Right renal cortex interstitium (tissue), 3 donors: ENCODE data around the gene VAV2. TPM values are rescaled to one million over a fixed set of nuclear protein-coding genes. Genes with fewer than 3 reads are reported as not detected.

ENCODE experiments used
- DNase-seq, 3 donors: peaks; one replicate each; pipeline ENCODE4 v3.0.0-alpha.2; 2013; ENCODE audit warnings: low read depth in 3 of 3, low spot score in 2 of 3
- polyA plus RNA-seq, 3 donors: library from polyadenylated mRNA; unstranded; fragments of 120-200 nt; gene quantifications; one replicate each; pipeline ENCODE4 v1.2.1, GENCODE V29; 2013; ENCODE audit not compliant: insufficient read length in 3 of 3

The VAV2 gene
- polyA plus RNA-seq, 3 donors: 34.2 to 34.8 (median 34.8) TPM

- no peak for DNase-seq
These were observed 197.9 kb downstream of the VAV2 start for GRCh38 chr9:133794016-133794760.

DNA sequence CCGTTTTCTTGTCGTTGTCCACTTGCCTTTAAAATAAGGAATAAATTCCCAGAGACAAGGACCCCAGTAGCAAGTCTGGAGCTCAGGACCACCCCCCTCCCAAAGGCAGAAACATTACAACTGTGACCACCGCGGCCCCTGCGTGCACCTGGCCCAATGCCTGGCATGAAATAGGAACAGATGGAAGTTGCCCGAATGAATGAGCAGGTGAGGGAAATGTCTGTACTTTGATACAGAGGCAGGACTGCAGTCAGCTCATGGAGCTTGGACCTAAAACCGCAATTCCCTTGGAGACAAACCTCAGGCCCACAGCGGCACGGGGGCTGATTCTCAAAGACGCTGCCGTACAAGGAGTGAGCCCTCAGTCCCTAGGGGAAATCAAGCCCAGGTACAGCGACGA, 198.7 kb downstream of the VAV2 start:
- no peak for DNase-seq

- DNase-seq: peak in 1 of 3 donors; percentile 27
These were observed 199.2 kb downstream of the VAV2 start for GRCh38 chr9:133792721-133793470.

GRCh38 chr9:133791735-133792649, 200.1 kb downstream of the VAV2 start:
- no peak for DNase-seq

- no peak for DNase-seq
These were observed 201.1 kb downstream of the VAV2 start for GRCh38 chr9:133791069-133791468.

GRCh38 chr9:133789778-133790177, 202.3 kb downstream of the VAV2 start:
- DNase-seq: no peak

DNA sequence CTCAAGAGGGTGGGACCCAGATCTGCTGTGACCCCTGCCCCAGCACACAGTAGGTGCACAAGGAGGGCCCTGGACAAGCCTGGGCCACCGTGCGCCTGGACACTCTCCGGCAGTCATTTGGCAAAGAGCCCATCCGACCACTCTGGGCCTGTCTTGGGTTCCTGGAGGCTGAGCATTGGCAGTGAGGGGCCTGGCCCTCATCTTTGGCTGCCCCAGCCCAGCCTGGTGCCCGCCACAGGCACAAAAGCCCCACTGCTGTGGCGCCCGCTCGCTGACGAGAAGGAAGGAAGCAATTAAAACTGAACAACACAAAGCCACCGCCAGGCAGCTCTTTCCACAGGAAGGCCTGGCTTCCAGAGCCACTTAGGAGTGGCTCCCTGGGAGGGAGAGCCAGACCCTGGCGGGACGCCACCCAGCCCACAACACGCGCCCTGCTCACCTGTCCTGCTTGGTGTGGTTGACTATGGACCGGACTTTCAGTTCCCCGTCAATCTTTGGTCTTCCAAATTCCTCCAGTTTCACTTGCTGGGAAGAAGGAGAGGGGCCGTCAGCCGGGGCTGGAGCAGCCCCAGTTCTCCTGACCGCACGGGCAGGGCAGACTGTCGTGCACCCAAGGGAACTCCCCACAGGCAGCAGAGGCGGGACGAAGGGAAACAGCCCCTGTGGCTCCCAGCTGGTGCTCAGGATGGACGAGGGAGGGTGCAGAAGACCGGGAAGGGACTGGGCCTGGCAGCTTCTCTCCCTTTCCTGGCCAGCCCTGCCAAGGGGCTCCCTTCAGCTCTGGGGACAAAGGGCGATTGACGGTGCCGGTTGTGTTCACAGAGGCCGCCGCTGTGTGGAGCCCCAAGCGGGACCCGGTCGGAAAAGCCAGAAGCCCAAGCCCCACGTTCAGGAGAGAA, 203.1 kb downstream of the VAV2 start:
- DNase-seq: no peak

DNA sequence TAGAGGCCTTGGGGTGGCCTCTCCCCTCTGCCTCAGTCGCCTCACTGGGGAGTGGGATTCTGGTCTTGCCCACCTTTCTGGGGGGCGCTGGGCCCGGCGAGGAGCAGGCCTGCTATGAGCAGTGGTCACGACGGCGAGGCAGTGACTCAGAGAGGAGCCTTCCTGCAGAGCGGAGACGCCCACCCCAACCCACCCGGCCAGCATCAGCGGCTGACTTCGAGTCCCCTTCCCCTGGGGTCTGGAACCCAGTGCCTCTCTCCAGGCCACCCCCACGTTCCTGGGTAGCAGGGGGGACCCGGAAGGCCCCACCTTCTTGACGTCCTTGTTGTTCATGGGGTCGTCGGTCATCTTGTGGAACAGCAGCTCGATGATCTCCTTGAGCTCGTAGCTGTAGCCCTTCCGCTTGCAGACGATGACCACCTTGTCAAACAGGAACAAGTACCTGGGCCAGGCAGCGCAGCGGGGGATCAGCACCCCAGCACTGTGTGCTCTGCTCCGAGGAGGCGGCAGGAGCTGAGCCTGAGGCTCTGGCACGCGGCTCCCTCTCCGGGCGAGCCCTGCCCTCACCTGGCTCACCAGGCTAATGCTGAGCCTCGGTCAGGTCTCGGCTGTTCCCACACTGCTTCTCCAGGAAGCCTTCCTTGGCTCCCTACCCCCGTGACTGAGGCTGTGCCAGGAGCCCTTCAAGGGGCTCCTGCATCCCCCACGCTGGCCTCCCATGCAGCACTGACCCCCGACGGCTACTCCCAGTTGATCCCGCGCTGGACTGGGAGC, 203.9 kb downstream of the VAV2 start:
- DNase-seq: no peak

DNA sequence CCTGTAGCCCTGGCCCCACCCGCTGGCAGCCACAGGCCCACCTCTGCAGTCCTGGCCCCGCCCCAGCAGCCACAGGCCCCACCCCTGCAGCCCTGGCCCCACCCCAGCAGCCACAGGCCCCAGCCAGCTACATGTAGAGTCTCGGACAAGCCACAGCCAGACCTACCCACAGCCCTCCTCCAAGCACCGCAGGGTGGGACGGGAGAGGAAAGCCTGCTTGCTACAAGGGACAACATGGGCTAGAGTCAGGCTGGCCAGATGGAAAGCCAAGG, 204.4 kb downstream of the VAV2 start:
- DNase-seq: no peak

DNA sequence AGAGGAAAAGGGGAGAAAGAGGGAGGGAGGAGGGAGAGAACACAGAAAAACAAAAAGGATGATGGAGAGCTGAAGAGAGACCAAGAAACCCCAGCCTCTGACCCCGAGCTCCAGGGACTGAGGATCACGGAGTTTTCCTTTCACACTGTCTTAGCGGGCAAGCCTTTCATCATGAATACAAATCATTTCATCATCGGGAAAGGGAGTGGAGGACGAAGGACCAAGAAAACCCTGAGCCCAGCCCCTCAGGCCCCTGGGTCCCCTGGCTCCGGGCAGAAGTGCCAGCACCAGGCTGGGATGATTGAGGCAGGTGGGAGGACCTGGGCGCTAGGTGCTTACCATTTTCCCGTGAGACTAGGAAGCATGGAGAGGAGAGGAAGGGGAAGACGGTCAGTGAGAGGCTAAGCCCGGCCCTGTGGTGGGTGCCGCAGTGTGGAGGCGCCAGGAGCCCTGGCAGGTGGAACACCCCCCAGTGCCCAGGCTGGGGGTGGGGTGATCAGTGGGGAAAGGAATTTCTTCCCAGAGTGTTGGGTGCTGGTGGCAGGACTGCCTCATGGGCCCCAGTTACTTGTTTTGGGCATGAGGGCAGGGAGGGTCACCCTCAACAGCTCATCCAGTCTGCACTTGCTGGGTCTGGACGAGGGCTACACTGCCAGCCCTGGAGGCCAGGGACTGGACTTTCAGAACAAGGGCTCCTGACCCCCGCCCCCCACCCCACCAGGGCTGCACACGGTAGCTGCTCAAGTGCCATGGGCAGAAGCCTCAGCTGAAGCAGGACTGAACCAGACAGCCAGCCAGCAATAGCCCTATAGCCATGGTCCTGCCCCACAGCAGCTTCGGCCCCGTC, 205.0 kb downstream of the VAV2 start:
- DNase-seq: no peak

DNA sequence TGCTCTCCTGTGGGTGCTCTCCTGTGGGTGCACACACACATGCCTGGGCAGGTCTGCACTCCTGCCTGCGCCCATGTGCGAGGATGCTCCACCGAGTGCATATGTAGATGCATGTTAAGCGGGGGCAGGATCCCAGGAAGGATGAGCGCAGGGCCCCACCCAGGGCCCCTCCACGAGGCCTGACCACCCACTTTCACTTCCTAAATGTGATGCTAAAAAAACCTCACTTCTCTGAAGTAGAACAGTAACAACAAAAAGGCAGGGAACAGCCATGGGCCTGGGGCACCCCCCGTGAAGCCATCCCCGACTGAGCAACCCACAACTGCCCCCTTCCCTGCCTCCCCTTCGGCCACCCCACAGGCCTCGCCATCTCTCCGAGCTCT, 205.8 kb downstream of the VAV2 start:
- no peak for DNase-seq

GRCh38 chr9:133785753-133786370, 206.3 kb downstream of the VAV2 start:
- no peak for DNase-seq

- no peak for DNase-seq
These were observed 207.2 kb downstream of the VAV2 start for GRCh38 chr9:133784731-133785561.

GRCh38 chr9:133783331-133783731, 208.8 kb downstream of the VAV2 start:
- DNase-seq: no peak

GRCh38 chr9:133782157-133783130, 209.7 kb downstream of the VAV2 start:
- peak; percentile 45 to 59 (median 51) for DNase-seq

- DNase-seq: no peak
These were observed 210.3 kb downstream of the VAV2 start for GRCh38 chr9:133781828-133782135.
